HG03175 (cell line): ENCODE measurements around the gene CFAP74.
"Not testable (repeated sequence)": the region's sequence is repeated elsewhere in the genome, so short reads cannot be mapped to it uniquely, and the experiment has no call there.

Experiments used
- ATAC-seq: cut with Tn5 transposase; IDR thresholded peaks from one replicate; pipeline ENCODE4 v1.9.1; 2021; ENCODE audit warnings: mild to moderate bottlenecking, moderate library complexity; ENCODE audit not compliant: unreplicated experiment

CFAP74 gene

GRCh38 chr1:1937061-1937460 lies 66.5 kb downstream of the CFAP74 start:
- ATAC-seq, result no peak

- ATAC-seq, result not testable (repeated sequence)
Measured at GRCh38 chr1:1934848-1935247, 68.7 kb downstream of the CFAP74 start.

- no peak for ATAC-seq
Measured at GRCh38 chr1:1929639-1930545, 73.7 kb downstream of the CFAP74 start.

- ATAC-seq, result no peak
Measured at GRCh38 chr1:1929102-1929638, 74.4 kb downstream of the CFAP74 start.

- ATAC-seq, result no peak
Measured at GRCh38 chr1:1928231-1929101, 75.1 kb downstream of the CFAP74 start.

GRCh38 chr1:1927751-1928150 lies 75.8 kb downstream of the CFAP74 start:
- no peak for ATAC-seq

- ATAC-seq, result no peak
Measured at GRCh38 chr1:1926886-1927660, 76.5 kb downstream of the CFAP74 start.

- ATAC-seq, result no peak
Measured at GRCh38 chr1:1926346-1926811, 77.2 kb downstream of the CFAP74 start.

GRCh38 chr1:1925437-1926345 lies 77.9 kb downstream of the CFAP74 start:
- ATAC-seq, result no peak

GRCh38 chr1:1924849-1925248 lies 78.7 kb downstream of the CFAP74 start:
- ATAC-seq, result no peak

GRCh38 chr1:1924386-1924785 lies 79.2 kb downstream of the CFAP74 start:
- ATAC-seq, result no peak

GRCh38 chr1:1922956-1923833 lies 80.4 kb downstream of the CFAP74 start:
- ATAC-seq, result no peak

GRCh38 chr1:1922702-1922955 lies 81.0 kb downstream of the CFAP74 start:
- no peak for ATAC-seq

- ATAC-seq, result no peak
Measured at GRCh38 chr1:1921901-1922701, 81.5 kb downstream of the CFAP74 start.

- no peak for ATAC-seq
Measured at GRCh38 chr1:1921459-1921862, 82.1 kb downstream of the CFAP74 start.

GRCh38 chr1:1920608-1921458 lies 82.8 kb downstream of the CFAP74 start:
- ATAC-seq, result no peak

GRCh38 chr1:1920057-1920607 lies 83.5 kb downstream of the CFAP74 start:
- no peak for ATAC-seq
